T-helper 2 cell treated with Interferon-gamma antibody and Interleukin-4, amounts not matched to agents 5 μg/mL and 100 μg/mL, for 36 hours (primary cell): ENCODE results near the gene TTLL11.
"Not testable (repeated sequence)": the region's sequence is repeated elsewhere in the genome, so short reads cannot be mapped to it uniquely, and the experiment has no call there.

Experiments used
- DNase-seq: peaks from one replicate; pipeline ENCODE4 v3.0.0; 2021; ENCODE audit warnings: low spot score
- H3K27ac Mint-ChIP-seq: one replicate; pipeline ENCODE4 v1.8.0; 2021; ENCODE audit warnings: mild to moderate bottlenecking, mixed read lengths
- H3K27me3 Mint-ChIP-seq: one replicate; pipeline ENCODE4 v1.8.0; 2021; ENCODE audit warnings: low read depth, mixed read lengths
- H3K36me3 Mint-ChIP-seq: one replicate; pipeline ENCODE4 v1.8.0; 2021; ENCODE audit warnings: low read depth, mixed read lengths
- H3K4me1 Mint-ChIP-seq: one replicate; pipeline ENCODE4 v1.8.0; 2021; ENCODE audit warnings: low read depth, mixed read lengths
- H3K4me3 Mint-ChIP-seq: one replicate; pipeline ENCODE4 v1.8.0; 2022; ENCODE audit warnings: mild to moderate bottlenecking, moderate library complexity, mixed read lengths
- H3K9me3 Mint-ChIP-seq: one replicate; pipeline ENCODE4 v1.8.0; 2021; ENCODE audit warnings: mixed read lengths

TTLL11 gene

DNA sequence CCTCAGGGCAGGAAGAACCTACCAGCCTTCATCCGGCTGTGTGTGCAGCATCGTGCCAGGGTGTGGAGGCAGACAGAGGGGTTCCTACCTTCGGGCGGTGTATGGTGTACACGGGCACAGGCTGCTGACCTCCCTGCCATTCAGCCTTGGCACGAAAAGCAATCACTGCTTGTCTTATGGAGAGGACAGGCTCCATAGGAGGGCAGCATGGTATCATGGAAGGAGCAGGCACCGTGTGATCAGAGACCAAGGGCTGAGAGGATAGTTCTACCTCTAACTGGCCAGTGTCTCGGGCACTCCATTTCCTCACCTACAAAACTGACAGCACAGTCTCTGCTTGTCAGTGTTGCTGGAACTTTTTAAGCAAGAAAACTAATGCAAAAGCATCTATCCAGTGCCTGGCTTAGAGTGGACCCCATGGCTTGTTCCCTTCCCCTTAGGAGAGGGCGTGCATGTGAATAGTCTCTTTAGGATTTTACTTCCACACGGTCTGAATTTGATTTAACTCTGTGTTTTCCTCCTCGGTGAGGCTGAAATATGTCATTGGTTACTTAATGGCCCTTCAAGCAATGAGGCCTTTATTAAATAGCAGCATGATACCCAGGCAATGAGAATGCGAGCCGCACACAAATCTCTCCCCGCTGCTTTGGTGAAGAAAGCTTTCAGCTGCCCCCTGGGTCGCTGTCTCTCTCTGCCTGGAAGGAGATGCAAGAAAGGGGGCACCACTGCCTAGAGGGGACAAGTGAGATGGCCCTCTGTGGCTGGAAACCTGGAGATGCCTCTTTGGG lies 22.2 kb downstream of the TTLL11 start:
- no peaks in the 10 kb centered on the region for H3K4me1 Mint-ChIP-seq
- H3K36me3 Mint-ChIP-seq: no peaks in the 10 kb centered on the region
- no peak for DNase-seq
- no peaks in the 10 kb centered on the region for H3K9me3 Mint-ChIP-seq
- H3K27me3 Mint-ChIP-seq: no peaks in the 10 kb centered on the region
- no peak overlapping the region for H3K4me3 Mint-ChIP-seq
- H3K27ac Mint-ChIP-seq: no peak overlapping the region

DNA sequence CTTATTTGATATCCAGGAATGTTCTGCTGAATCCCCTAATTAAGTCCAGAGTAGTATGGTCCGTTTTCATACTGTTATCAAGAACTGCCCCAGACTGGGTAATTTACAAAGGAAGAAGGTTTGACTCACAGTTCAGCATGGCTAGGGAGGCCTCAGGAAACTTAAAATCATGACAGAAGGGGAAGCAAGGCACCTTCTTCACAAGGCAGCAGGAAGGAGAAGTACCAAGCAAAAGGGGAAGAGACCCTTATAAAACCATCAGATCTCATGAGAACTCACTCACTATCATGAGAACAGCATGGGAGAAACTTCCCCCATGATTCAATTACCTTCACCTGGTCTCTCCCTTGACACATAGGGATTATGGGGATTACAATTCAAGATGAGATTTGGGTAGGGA lies 26.4 kb downstream of the TTLL11 start:
- not testable (repeated sequence) for H3K4me3 Mint-ChIP-seq, H3K9me3 Mint-ChIP-seq, H3K27me3 Mint-ChIP-seq, H3K36me3 Mint-ChIP-seq, DNase-seq, H3K27ac Mint-ChIP-seq, H3K4me1 Mint-ChIP-seq

DNA sequence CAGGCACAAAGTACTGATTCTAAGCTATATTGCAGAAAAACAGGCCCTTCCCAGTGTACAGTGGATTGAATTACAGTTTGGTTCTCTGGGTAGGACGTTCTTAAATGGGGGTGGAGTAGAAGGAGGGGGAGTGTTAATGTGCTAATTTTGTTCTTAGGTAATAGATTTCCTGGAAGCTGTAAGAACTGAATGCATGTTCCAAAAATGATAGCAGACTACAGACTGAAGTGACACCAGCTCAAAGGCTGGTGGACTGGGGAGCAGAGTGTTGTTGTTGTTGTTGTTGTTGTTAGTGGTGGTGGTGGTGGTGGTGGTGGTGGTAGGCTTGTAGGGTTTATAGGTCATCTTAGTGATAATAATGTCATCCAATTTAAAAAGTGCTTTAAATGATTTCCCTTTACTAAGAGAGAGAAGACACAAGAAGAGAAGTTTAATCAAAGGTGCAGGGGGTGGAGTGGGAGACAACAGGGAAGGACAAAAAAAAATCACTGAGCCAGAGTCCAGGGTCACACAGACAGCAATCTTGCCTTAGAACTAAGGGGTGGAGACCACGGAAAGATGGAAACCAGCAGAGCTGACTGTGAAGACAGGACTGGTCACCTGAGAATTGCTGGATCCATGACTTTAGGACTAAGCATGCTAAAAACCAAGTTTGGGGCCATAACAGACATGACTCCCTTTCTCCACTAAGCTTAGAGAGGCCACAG lies 27.0 kb downstream of the TTLL11 start:
- no peaks in the 10 kb centered on the region for H3K9me3 Mint-ChIP-seq
- H3K36me3 Mint-ChIP-seq: no peaks in the 10 kb centered on the region
- no peak overlapping the region for H3K4me3 Mint-ChIP-seq
- H3K27ac Mint-ChIP-seq: no peak overlapping the region
- H3K4me1 Mint-ChIP-seq: no peaks in the 10 kb centered on the region
- no peaks in the 10 kb centered on the region for H3K27me3 Mint-ChIP-seq
- no peak for DNase-seq

DNA sequence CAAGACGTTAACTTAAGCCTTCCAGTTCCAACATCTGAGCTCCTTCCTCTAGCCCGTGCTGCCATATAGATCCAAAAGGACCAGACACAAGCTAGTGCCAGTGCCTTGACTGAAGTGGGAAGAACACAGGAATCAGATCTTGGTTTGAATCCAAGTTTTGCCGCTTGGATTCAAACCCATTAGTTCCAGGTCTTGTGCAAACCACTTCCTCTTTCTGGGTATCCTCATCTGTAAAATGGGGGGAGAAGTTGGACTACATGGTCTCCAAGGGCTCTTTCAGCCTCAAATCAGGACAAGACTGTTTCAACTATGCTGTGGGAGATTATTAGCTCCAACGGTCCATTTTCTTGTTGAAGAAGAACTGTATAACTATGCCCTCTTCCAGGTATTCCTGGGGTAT lies 32.6 kb downstream of the TTLL11 start:
- Mint-ChIP-seq H3K9me3 (no peaks in the 10 kb centered on the region), H3K4me1 (no peaks in the 10 kb centered on the region), H3K27me3 (no peaks in the 10 kb centered on the region), H3K36me3 (no peaks in the 10 kb centered on the region), H3K27ac (no peak overlapping the region), H3K4me3 (no peak overlapping the region)
- no peak for DNase-seq

DNA sequence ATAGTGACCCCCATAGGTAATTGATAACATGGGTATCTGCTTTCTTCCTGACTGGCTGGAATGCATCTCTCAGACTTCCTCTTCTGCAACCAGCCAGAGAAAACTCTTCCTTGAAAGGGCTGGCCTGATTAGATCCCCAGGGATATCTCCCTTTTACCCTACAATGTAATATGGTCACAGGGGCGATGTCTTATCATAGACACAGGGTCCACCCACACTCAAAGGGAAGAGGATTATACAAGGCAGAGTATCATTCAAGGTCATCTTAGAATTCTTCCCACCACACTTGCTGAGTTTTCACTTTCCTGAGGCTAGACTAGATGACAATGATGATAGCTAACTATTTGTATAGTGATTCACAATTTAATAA lies 33.2 kb downstream of the TTLL11 start:
- Mint-ChIP-seq H3K27ac (no peak overlapping the region), H3K4me3 (no peak overlapping the region), H3K27me3 (no peaks in the 10 kb centered on the region), H3K9me3 (no peaks in the 10 kb centered on the region), H3K36me3 (no peaks in the 10 kb centered on the region), H3K4me1 (no peaks in the 10 kb centered on the region)
- no peak for DNase-seq

DNA sequence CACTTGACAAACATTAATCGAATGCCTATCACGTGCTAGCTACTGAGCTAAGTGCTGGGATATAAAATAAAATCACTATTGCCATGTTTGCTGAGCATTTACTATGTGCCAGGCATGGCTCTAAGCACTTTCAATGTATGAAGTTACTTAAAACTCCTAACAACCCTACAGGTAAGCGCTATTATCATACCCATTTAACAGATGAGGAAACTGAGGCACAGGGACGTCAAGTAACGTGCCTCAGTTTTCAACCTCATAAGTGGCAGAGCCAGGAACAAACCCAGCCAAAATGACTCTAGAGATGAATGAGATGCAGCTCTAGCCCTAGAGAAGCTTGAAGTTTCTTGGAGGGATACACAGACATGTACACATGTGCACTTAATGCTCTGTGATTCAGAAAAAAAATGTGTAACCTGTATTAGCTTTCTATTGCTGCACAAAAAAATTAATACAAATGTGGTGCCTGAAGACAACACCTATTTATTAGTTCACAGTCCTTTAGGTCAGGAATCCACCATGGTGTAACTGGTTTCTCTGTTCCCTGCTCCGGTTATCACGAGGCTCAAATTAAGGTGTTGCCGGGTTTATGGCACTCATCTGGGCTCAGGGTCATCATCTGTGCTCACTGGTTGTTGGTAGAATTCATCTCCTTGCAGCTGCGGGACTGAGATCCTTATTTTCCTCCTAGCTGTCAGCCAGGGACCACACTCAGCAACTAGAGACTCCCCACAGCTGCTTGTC lies 33.7 kb downstream of the TTLL11 start:
- no peaks in the 10 kb centered on the region for H3K4me1 Mint-ChIP-seq
- H3K36me3 Mint-ChIP-seq: no peaks in the 10 kb centered on the region
- no peak overlapping the region for H3K27ac Mint-ChIP-seq
- H3K4me3 Mint-ChIP-seq: no peak overlapping the region
- DNase-seq: no peak
- H3K27me3 Mint-ChIP-seq: no peaks in the 10 kb centered on the region
- H3K9me3 Mint-ChIP-seq: no peaks in the 10 kb centered on the region

DNA sequence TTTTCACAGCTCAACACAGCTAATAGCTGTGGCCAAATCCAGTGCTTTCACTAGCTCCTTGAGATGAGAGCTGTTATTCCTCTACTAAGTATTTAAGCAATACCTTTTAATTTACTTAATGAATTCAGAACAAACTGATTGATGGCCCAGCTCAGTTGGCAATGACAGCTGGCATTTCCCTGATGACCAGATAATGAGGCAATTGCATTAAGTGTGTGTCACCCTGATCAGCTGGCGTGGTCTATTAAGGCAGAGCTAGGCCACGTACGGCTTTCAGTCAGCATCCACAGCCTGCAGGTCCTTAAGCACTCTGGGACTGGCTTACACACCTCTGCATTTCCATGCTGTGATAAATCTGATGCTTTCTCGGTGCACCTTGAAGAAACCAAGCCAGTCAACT lies 34.4 kb downstream of the TTLL11 start:
- no peaks in the 10 kb centered on the region for H3K9me3 Mint-ChIP-seq
- no peak overlapping the region for H3K4me3 Mint-ChIP-seq
- no peak overlapping the region for H3K27ac Mint-ChIP-seq
- no peak for DNase-seq
- no peaks in the 10 kb centered on the region for H3K36me3 Mint-ChIP-seq
- no peaks in the 10 kb centered on the region for H3K4me1 Mint-ChIP-seq
- no peaks in the 10 kb centered on the region for H3K27me3 Mint-ChIP-seq

DNA sequence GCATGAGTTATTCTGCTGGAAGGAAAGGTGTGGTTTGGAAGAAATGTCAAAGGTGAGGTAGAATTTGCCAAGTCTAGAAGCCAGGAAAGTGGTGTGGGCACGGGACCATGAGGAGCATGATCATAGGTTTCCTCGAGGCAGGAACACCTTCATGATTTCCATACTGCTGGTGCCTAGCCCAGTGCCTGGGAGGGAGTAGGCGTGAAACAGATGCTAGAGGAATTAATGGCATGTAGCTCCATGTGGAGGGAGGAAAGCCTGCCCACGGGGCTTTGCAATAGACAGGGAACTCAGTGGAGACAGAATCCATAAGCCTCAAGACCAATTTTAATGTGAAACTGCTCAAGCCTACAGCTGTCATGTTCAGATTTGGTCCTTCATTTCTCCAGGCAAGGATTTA lies 35.1 kb downstream of the TTLL11 start:
- H3K36me3 Mint-ChIP-seq: no peaks in the 10 kb centered on the region
- H3K9me3 Mint-ChIP-seq: no peaks in the 10 kb centered on the region
- H3K4me3 Mint-ChIP-seq: no peak overlapping the region
- H3K4me1 Mint-ChIP-seq: no peaks in the 10 kb centered on the region
- H3K27me3 Mint-ChIP-seq: no peaks in the 10 kb centered on the region
- DNase-seq: no peak
- H3K27ac Mint-ChIP-seq: no peak overlapping the region

DNA sequence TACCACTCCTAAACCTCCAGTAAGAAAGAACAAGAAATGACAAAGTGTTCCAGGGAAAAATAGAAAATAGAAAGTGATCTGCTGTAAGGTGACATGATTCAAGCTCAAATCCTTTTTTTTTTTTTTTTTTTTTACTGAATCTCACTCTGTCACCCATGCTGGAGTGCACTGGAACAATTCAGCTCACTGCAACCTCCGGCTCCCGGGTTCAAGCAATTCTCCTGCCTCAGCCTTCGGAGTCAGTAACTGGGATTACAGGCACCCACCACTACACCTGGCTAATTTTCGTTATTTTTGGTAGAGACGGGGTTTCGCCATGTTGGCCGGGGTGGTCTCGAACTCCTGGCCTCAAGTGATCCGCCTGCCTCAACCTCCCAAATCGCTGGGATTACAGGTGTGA lies 35.9 kb downstream of the TTLL11 start:
- H3K27me3 Mint-ChIP-seq: peaks cover 2% of the 10 kb centered on the region
- no peaks in the 10 kb centered on the region for H3K4me1 Mint-ChIP-seq
- H3K36me3 Mint-ChIP-seq: no peaks in the 10 kb centered on the region
- no peak overlapping the region for H3K27ac Mint-ChIP-seq
- no peak for DNase-seq
- no peaks in the 10 kb centered on the region for H3K9me3 Mint-ChIP-seq
- H3K4me3 Mint-ChIP-seq: no peak overlapping the region

DNA sequence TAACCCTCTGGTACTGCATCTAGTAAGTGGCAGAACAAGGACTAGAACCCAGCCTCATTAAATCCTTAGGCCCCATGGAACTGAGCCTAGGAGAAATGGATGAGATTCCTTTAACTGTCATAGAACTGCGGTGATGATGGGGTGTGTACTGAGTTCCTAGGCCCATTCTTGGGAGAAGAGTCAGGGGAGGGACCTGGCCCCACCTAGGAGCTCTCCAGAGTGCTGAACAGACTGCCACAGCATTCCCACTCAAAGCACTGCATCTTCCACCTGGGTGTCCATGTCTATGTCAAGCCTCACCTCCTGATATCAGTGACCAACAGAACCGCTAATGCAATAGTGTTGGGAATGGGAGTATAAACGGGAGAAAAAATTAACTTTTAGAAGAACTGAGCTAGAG lies 36.6 kb downstream of the TTLL11 start:
- Mint-ChIP-seq H3K36me3 (no peaks in the 10 kb centered on the region), H3K9me3 (no peaks in the 10 kb centered on the region), H3K4me3 (no peak overlapping the region), H3K27ac (no peak overlapping the region), H3K4me1 (peaks cover 3% of the 10 kb centered on the region), H3K27me3 (peaks cover 2% of the 10 kb centered on the region)
- no peak for DNase-seq

DNA sequence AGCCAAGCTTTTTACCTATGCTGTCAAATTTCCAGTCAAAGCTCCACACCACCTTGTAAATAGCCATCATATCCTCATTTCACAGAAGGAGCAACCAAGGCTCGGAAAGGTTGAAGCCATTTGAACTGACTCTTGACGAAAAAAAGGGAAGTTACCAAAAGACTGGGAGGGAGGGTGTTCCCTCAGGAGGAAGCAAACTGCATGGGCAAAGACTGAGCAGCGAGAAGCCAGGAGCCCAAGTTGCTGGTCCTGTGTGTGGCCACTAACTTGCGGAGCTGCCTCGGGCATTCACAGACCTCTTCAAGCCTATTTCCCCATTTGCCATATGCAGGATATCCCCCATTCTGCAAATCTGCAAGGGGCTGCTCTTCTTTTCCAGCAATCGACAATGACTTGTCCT lies 37.4 kb downstream of the TTLL11 start:
- Mint-ChIP-seq H3K4me1 (peaks cover 5% of the 10 kb centered on the region), H3K9me3 (no peaks in the 10 kb centered on the region), H3K4me3 (no peak overlapping the region), H3K27ac (no peak overlapping the region), H3K36me3 (no peaks in the 10 kb centered on the region), H3K27me3 (peaks cover 2% of the 10 kb centered on the region)
- no peak for DNase-seq

DNA sequence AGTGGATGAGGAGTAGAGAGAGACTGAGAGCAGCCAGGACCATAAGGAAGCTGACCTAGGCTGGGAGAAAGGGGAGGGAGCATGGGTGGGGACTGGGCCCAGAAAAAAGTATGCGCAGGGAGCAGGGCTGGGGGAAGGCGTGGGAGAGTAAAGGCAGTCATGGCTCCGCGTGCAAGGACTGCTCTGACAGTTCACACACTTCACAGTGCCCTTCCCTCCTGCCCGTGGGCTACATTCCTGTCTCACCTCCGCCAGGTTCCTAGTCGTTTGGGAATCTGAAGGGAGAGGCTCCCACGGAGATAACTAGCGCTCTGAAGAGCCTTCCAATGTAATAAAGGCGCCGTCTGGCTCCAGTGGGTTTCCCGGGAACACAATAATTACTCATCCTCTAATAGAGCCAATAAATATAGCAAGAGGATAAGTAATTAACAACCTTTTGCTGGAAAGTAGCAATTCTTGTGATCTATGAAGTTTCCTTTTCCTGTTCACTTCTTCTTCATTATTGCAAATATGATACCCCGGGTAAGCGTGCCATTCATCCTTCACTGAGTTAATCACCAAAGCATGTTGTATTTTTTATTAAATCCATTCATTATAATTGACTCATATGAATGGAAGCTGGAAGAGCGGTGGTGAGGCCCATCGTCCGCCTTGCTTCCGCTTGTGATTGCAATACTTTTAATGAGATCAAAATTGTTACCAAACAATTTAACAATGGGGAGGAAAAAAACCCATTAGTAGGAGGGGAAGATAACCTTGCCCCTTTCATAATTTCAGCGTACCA lies 39.3 kb downstream of the TTLL11 start:
- H3K27ac Mint-ChIP-seq: no peak overlapping the region
- H3K4me3 Mint-ChIP-seq: no peak overlapping the region
- peaks cover 5% of the 10 kb centered on the region for H3K4me1 Mint-ChIP-seq
- no peaks in the 10 kb centered on the region for H3K9me3 Mint-ChIP-seq
- no peak for DNase-seq
- peaks cover 2% of the 10 kb centered on the region for H3K27me3 Mint-ChIP-seq
- no peaks in the 10 kb centered on the region for H3K36me3 Mint-ChIP-seq

DNA sequence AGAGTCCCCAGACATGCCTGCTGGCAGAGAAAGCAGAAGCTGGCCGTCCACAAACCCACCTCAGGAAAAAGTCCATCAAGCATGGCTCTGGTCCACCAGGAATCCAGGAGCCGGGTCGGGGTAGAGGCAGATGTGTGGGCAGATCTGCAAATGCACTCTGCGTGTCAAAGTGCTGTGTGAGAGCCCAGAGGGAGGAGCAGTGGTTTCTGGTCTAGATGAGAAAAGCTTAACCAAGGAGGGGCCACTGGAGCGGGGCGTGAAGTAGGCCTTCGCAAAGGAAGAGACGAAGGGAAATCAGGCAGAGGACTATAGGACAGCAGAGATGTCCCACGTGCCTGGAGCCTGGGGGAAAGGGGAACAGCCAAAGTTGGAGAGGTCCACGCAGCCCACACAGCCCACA lies 40.0 kb downstream of the TTLL11 start:
- no peak for DNase-seq
- Mint-ChIP-seq H3K27ac (no peak overlapping the region), H3K36me3 (no peaks in the 10 kb centered on the region), H3K4me3 (no peak overlapping the region), H3K9me3 (no peaks in the 10 kb centered on the region), H3K27me3 (peaks cover 2% of the 10 kb centered on the region), H3K4me1 (peaks cover 5% of the 10 kb centered on the region)
